Cerebellar cortex (tissue), 1 donor: Measurements from ENCODE around the gene DPRX.
"Not testable (repeated sequence)": the region's sequence is repeated elsewhere in the genome, so short reads cannot be mapped to it uniquely, and the experiment has no call there.

Experiments
- DNase-seq: peaks from one replicate; pipeline ENCODE4 v3.0.0-alpha.2; 2015; ENCODE audit warnings: low spot score

DPRX gene

GRCh38 chr19:53646144-53646543 lies 14.3 kb downstream of the DPRX start:
- no peak for DNase-seq

DNA sequence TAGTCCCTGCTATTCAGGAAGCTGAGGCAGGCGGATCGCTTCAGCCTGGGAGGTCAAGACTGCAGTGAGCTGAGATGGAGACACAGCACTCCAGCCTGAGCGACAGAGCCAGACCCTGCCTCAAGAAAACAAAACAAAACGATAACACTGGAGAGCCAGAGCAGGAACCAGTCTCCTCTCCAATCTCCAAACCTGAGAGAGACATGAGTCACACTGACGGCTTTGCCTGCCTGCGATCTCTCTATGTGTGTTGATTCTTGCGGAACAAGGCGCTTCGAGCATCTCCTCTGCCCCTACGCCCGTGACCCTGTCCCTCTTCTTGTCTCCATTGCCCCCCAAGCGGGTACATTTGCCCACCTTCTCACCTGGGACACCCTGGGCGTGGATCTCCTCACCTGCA lies 15.6 kb downstream of the DPRX start:
- no peak for DNase-seq

- DNase-seq = no peak
Observed at GRCh38 chr19:53647792-53648191, 16.0 kb downstream of the DPRX start.

- DNase-seq = no peak
Observed at GRCh38 chr19:53649746-53650593, 18.2 kb downstream of the DPRX start.

DNA sequence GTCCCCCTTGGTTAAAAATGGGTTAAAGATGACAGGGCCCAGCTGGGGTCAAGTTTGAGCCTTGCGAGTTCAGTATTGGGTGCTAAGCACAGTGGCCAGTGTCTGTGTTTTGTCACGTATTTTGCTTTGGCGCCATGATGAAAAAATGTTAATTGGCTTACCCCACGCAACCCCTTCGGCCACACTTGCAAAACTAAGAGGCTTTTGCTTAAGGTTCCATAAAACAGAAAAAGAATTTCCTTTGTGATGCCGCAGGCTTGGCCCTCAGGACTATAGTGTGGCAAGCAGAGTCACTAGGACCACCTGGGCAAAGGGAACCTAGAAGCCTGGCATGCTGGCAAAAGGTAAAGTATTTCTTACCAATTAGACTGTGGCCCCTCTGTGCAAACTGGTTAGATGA lies 20.7 kb downstream of the DPRX start:
- no peak for DNase-seq

DNA sequence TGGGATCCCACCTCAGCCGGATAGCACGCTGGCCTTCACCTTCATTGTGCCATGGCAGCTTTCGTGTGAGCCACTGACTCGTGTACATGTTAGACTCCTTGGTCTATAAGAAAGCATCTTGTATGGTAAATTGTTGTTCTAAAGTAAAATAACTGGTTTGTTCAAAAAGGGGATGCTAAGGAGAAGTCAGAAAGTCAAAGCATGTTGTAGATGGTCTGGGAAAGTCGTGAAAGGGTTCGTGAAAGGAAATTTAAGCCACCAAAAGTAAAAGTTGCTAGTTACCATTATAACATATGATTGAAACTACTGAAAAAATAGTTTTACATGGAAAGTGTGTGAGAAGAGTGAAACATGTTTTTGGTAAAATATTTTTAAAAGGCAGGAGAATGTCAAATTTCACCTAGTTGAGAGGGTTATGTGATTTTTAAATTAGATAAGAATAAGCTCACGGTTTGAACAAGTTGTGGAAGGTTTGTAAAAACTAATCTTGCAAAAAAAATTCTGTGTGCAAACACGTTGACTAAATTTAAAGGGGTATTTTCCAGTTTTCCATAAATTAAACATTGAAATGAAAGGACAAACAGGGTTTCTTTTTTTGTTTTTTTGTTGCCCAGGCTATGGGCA lies 23.4 kb downstream of the DPRX start:
- DNase-seq = no peak

DNA sequence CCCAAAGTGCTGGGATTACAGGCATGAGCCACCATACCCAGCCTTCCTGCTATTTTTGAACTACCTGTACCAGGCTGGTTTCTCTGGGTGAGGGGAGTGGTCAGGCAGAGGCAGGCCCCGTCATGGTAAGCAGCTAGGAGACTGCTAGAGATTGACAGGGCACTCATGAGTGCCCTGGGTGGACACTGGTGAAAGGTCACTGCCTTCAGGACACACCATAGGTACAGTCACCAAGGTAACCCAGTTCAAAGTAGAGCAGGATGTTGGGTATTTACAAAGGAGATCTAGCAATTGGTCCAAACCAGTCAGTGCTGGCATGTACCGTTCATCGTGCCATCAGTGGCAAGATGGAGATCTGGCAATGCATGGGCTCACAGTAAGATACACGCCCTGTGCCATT lies 25.5 kb downstream of the DPRX start:
- no peak for DNase-seq

DNA sequence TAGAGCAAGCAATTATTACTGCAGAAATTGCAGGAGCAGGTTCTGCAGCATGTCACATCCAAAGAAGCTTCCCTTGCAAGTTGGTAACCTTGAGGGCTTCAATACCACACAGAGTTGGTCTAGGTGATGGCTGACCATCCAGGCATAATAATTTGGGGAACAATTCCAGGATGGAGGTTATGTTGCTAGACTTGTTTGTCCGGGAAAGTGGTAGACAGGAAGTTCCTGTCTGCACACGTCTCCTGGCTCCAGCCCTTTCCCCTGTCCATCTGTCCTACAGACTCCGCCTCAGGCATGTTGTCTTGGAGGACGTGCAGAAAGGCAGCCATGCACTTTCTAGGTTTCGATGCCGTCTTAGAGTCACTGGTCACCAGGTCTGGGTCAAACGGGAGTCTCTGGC lies 26.0 kb downstream of the DPRX start:
- no peak for DNase-seq

DNA sequence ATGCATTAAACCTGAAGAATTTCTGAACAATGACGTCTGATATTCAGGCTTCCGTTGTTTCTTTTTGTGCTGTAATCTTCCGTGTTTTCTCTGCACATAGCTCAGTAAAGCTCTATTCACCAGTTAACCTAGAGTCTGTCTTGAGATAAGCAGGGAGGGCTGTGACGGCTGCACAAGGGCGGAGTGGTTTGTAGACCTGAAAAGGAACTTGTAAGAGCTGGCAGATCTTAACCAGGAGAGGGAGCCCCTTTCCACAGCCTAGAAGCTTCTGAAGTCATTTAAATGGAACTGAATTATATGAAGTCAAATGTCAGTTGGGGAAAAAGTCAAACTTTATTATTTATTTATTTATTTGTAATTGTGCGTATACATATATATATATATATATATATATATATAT lies 27.5 kb downstream of the DPRX start:
- DNase-seq = peak; percentile 12

DNA sequence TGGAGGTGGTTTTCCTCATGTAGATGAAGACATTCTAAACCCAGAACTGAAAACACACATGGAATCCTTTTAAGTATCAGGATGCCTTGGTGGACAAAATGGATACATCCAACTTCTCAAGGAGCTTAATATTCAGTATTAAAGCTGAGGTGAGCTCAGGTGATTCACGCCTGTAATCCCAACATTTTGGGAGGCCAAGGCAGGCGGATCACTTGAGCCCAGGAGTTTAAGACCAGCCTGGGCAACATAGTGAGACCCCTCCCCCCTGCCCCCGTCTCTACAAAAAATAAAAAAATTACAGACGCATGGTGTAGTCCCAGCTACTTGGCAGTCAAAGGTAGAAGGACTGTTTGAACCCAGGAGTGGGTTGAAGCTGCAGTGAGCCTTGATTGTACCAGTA lies 28.8 kb downstream of the DPRX start:
- no peak for DNase-seq

DNA sequence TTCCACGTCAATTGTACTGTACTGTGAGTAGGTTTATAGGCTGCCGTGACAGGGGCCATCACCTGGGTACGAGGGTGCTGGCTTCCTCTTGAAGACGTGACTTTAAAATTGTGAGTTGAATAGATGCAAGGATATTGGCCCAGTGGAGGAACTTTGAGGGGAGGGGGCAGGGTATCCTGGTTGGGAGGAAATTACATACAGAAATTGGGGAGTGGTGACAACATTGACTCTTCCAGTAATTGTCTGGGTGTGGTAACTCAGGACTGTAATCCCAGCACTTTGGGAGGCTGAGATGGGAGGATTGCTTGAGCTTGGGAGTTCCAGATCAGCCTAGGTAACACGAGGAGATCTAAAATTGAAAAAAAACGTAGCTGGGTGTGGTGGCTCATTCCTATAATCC lies 30.4 kb downstream of the DPRX start:
- DNase-seq = no peak

GRCh38 chr19:53664152-53664551 lies 32.4 kb downstream of the DPRX start:
- no peak for DNase-seq

DNA sequence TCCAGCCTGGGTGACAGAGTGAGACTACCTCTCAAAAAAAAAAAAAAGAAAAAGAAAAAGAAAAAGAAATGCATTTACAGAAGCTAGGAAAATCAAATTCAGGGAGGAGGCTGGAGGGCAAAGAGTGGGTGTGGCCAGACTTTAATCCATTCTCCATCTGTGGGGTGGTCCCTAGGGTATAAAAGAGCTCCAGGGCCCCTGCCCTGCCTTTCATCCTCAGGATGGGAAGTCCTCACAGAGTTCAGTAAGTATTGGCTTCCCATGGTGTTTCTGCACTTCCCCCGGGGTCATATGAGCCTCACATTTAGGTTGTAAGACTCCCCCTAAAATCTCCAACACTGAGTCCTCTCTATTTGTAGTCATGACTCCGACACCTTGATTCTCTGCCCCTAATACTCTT lies 33.0 kb downstream of the DPRX start:
- DNase-seq = no peak

DNA sequence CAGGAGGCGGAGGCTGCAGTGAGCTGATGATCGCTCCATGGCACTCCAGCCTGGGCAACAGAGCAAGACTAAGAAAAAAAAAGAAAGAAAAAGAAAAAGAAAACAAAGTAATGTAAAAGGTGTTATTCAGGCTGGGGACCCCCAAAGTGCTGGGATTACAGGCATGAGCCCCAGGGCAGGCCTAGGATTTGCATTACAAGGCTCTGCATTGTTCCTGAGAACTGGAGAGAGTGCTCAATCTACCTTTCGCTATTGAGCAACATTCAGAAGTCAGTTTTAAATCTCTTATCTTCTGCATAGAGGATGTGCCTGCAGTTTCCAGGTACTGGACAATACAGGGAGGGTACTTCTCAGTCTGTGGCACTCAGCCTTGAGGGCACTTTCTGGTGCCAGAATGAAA lies 34.5 kb downstream of the DPRX start:
- not testable (repeated sequence) for DNase-seq

DNA sequence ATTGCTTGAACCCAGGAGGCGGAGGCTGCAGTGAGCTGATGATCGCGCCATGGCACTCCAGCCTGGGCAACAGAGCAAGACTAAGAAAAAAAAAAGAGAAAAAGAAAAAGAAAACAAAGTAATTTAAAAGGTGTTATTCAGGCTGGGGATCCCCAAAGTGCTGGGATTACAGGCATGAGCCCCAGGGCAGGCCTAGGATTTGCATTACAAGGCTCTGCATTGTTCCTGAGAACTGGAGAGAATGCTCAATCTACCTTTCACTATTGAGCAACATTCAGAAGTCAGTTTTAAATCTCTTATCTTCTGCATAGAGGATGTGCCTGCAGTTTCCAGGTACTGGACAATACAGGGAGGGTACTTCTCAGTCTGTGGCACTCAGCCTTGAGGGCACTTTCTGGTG lies 37.0 kb downstream of the DPRX start:
- DNase-seq = not testable (repeated sequence)

DNA sequence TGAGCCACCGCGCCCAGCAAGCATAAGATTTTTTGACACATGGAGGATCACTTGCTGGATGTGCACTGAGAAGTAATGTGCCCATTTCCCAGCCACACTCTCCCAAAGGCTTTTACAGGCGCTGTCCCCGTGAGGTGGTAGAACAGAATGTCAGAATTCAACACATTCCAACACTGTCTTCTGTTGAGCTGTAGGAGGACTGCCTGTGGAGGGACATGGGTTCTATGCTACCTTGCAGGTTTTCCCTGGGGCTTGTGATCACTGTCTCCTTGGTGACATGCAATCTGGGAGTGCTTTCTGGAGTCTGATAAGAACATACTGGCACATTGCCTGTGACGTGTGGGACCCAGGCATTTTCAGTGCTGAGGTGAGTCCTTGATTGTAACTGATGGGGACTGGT lies 38.5 kb downstream of the DPRX start:
- DNase-seq = no peak

DNA sequence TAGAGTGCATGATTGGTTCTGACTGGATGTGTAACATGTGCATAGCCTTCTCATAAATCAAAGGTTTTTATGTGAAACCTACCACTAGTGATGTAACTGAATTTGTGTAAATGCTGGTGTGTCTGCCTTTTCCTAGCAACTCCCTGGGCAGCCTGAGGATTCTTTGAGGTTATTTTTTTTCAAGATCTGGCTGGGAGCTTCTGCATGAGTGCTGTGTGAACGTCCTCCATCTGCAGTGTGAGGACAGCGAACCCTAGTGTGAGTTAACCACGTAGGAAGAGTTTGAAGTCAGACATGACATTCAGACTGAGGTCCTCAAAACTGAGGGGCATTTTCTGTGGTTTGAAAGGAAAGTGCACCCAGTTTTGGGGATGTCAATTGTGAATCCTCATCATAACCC lies 39.9 kb downstream of the DPRX start:
- DNase-seq = no peak
